Measurements from ENCODE around the gene CXorf51B.
"Not testable (repeated sequence)": the region's sequence is repeated elsewhere in the genome, so short reads cannot be mapped to it uniquely, and the experiment has no call there.

The CXorf51B gene

GRCh38 chrX:146809471-146809870 lies at the start of gene CXorf51B:
TSS of gene CXorf51B (plus strand) at chrX:146809771. CDS start at chrX:146809792, 21 bp downstream.
- DNase-seq = not testable (repeated sequence)

- DNase-seq = not testable (repeated sequence)
These were observed 5.1 kb downstream of the CXorf51B start, which contains the start of gene CXorf51A for GRCh38 chrX:146814644-146815043. TSS of gene CXorf51A (minus strand) at chrX:146814744. CDS start at chrX:146814723, 21 bp downstream.

- DNase-seq = no peak
These were observed 22.4 kb downstream of the CXorf51B start for GRCh38 chrX:146831994-146832393.

- DNase-seq = no peak
These were observed 44.7 kb downstream of the CXorf51B start for GRCh38 chrX:146854281-146854680.
